Measurements from ENCODE around the gene C1QTNF5.

The C1QTNF5 gene

DNA sequence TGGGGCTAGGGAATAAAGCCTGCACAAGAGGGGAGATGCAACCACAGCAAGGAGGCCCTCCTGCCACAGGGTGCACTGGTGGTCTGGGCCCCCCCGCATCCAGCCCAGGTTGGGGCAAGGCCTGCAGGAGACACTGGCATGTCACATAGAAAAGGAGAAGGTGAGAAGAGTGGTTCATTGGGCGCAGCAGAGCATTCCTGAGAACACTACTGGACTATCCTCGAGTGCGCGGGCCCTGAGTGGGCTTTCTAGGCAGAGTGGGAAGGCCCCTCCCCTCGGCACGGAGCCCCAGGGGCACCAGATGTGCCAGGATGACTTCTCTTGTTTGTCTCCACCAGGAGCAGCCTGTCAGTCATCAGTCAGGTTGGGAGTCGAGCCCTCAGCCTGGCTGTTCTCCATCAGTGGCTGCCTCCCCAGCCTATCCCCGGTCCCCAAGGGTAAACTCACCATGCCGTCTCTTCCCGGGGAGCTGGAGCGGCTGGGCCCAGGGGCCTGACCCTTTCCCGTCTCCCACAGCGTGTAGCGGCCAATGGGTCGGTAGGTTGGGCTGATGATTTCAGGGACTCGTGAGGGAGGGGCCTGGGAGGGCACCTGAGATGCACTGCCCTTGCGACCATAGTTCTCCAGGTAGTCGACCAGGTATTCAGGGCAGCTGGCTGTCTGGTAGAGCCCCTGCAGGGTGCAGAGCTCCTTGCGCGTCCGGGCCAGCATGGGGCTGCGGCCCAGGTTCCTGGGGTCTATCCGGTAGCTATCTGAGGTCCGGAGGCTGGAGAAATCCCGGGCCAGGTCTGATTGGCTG, 31.8 kb upstream of the C1QTNF5 start:
- no peak for DNase-seq

DNA sequence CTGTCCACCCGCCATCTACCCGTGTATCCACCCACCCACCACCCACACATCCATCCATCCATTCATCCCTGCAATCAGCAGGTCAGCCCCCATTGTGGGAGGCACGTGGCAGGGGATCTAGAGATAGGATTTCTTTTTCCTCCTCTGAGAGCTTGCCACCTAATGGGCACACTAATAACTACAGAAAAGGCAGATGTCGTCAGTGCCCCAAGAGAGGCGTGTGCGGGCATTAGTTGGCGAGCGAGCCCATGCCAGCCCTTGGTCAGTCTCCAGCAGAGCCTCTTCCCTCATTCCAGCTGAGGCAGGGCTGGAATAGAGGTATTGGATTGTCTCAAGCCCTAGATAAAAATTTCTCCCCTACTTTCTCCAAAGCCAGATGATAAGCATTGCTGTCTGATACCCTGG, 31.1 kb upstream of the C1QTNF5 start:
- no peak for DNase-seq

DNA sequence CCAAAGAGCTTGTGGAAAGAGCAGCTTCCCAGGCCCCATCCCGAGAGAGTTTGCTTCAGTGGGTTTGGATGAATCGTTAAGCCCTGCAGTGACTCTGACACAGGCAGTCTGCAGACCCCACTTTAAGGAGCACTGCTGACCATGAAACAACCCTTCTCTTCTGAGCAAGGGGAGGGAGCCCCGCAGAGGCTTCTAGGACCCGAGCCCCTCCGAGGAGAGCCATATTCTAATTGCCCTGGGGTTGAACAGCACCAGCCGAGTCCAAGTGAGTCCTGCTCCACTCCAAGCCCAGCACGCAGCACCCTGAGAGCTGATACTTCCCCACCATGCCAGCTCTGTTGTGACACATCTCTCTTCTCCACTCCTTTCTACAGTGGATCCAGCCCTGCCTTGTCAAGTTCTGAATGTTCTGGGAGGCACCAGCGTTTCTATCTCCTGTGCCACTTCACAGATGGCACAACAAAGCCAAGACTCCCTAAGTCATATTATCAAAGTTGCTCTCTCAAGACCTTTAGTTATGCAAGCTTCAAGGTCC, 30.5 kb upstream of the C1QTNF5 start:
- no peak for DNase-seq

DNA sequence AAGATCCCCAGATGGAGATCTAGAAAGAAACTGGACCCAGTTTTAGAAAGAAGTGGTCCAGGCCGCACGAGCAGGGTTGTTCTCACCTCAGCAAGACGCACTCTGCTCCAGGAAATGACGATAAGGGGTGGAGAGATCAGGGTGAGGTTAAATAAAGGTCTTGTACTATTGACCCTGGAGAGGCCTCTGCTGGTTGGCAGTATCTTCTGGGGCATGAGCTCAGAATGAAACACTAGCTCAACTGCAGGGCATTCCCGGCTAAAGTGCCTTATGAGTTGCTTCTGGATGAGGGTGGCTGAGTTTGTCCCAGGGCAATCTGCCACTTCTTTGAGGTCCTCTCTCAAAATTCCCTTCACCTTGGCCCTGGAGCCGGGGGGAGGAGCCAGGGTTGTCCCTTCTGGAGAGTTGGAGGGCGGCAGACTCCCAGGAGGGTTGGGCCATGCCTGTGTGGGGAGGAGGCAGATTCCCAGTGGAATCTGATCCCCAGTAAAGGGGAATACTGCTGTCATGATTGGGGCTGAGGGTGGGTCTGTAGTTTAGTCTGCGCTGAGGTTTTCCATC, 29.9 kb upstream of the C1QTNF5 start:
- DNase-seq, result no peak

DNA sequence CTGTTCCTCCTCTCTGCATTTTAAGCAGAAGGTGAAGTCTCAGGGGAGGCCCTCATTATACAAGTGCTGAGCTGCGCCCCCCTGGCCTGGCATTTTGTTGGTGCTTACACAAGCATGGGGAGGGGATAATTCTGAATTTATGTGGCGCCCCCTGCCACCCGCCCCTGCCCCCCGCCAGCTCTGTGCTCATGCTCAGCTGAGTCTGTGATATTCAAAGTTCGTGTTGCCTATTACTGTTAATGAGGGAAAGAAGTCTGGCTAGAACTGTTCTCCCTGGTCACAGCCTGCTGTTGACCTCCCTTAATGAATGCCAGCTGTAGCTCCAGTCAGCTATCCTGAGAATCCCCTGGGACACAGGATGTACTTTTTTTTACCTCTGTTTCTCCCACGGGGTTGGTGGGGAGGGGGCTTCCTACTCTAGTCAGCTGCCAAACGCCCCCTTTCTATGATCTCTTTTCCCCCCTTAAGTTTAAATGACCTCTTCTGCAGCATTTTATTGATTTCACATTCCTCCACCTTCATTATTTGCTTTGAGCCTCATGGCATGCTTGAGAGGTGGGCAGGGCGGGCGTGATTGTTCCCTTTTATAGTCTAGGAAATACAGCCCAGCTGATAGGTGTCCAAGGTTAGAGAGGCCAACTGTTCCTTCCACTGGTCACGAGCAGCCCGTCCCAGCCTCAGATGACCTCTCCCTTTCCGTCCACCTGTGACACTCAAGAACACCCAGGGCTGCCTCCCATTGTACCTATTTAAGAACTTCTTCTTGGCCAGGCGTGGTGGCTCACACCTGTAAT, 28.6 kb upstream of the C1QTNF5 start:
- DNase-seq, result no peak

DNA sequence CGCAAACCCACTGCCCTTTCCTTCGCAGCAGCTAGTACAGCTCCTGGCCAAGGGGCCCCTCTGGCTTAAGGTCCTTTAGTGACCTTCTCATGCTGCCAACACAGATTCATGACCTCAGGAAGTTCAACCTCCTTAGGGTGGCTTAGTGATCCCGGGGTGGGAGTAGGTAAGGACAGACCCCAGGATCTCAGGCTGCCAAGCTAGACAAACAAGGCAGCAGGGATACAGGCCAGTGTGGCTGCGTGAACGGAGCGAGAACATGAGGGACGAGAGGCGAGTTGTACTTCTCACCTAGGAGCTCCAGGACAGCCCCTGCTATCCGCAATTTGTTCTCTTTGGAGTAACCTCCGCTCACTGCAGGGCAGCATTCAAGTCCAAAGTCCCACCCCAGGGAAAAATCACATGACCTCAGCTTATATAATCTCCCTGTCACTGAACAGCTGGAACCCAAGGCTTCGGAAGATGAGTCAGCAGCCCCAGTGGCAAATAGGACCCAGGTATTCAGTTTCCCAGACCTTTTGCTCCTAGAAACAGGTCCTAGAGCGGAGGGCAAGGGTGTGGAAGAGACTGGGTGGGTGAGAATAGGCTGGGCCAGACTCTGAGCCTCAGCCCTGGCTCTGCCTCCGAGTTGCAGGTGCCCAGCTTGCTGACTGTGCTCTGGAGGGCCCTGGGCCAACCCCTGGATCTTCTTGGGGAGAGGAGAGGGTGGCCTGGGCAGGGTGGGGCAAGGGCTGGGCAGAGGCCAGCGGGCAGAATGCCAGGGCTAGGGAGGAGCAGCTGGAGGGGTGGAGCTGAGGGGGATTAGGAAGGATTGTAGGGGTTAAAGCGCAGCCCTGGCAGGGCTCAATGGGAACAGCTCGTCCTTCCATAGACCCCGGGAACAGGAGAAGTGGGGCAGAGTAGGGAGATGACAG, 27.7 kb upstream of the C1QTNF5 start:
- DNase-seq, result no peak

DNA sequence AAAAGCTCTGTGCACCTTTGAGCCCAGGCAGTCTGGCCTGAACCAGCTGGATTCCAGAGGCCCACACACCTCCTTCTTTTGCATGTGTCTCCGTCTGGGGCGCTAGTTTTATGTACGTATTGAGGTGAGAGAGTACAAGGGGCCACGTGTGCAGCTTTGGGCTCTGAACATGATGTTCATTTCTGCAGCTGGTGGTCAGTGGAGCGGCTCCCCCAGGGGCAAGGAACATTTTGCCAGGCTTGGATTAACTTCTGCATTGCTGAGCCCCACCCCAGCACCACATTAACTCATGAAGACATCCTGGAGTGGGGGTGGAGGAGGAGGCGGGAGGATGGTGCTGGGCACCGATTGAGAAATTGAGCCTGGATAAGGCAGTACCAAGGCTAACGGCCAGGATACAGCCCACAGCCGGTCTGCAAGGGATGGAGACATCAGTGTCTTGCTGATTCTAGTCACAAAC, 27.0 kb upstream of the C1QTNF5 start:
- DNase-seq, result no peak

GRCh38 chr11:119366690-119367620, 26.3 kb upstream of the C1QTNF5 start:
- DNase-seq, result no peak

DNA sequence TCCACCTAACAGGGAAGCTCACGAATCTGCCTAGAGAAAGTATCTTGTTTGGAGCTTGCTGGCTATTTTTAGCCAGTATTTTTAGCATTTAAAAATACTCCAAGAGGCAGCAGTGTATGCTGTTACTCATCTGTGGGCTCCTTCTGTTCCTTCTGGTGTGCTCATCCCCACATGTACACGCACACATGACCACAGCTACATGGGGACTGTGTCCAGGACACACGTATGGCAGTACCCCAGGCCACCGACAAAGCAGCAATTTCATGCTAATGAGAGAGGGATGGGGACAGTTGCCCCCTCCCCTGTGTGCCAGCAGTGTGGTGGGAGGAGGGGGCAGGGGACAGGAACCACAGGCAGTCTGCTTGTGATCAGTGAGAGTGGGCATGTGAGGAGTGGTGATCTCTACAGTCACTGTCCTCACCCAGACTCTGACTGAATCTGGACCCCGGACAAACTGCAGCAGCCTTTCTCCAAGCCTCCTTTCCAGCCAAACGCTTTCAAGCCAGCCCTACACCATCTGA, 24.4 kb upstream of the C1QTNF5 start:
- DNase-seq, result no peak

GRCh38 chr11:119363851-119364590, 23.3 kb upstream of the C1QTNF5 start:
- peak; percentile 68 for DNase-seq

- no peak for DNase-seq
Observed at GRCh38 chr11:119363081-119363850, 22.6 kb upstream of the C1QTNF5 start.

- DNase-seq, result no peak
Observed at GRCh38 chr11:119362741-119363080, 22.0 kb upstream of the C1QTNF5 start.

- DNase-seq, result no peak
Observed at GRCh38 chr11:119361941-119362725, 21.4 kb upstream of the C1QTNF5 start.

DNA sequence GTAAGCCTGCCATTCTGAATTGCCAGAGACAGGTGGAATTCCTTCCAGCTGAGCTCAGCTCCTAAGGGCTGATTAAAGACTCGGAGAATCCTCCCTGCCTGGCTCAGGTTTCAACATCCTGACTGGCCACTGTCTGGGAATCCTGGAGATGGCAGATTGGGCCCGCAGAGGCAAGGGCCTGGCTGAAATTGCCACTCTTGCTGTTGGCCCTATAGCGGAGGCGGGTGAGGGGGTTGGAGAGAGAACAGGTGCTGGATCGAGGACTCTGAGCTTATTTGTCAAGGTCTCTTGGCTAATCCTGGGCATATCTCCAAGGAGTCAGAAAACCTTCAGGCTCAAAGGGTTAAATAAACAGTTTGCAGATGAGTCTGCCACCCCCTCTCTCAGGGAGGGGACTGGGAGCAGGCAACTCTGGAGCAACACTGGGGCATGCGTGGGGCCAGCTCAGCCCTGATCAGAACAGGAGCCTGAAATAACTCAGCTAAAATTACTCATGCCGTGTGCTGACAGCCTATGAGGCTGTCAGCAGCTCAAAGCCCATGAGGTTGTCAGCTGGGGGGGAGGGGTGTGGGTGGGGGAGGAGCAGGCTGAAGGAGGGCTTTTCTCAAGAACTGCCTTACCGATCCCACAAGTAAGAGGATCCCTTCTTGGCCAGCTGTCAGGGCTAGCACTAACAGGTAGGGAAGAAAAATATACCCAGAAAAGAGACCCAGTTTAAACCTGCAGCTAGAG, 20.5 kb upstream of the C1QTNF5 start:
- DNase-seq, result no peak

DNA sequence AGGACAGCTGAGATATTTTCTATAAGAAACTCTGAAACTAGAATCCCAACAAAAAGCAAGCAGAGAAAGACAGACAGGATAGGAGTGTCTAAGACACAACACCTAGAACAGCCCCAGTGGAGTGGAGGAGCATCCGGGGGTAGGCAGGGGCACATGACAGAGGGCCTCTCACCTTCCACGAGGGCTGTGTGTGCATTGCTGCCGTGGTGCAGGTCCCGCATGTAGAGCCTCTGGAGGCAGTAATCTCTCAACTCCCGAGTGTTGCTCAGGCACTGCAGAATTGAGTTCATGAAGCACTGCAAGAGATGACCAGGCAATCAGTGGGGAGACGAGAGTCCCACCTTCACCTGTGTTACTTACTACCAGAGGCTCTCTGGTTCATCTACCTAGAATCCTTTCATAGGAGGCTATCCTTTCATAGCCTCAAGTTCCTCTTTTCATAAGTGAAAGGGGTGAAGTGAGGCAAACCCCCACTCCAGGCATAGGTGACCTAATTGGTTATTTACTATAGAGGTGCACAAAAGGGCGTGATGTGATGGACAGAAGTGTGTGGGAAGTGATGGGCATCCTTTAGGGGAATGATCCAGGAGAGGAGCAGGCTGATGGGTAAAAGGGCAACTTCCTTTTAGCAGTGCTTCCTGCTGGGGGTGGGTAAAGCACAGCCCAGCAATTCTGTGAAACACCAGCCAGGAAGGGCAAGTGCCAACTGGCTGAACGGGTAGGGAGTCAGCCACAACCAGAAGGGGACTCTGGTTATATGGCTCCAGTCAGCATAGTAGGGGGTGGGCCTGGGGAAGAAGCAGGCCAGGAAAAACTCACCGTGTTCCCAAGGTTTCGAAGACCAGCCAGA, 18.9 kb upstream of the C1QTNF5 start:
- DNase-seq, result no peak

DNA sequence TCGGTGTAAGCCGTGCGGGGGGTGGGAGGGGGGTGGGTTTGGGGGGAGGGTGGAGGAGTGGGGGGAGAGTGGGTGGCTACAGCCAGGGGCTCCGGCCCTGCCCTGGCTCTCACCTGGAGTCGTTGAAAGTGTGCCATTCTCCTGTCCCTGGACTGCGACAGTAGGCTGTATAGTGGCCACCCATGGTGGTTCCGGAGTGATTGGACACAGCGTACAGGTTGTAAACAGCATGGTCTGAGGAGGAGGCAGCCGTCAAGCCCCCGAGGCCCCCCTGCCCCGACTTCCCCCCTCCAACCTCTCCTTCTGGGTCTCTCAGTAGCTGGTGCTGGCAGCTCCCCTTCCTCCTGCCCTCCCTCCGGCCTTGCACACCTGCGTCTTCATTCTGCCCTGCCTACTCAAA, 16.4 kb upstream of the C1QTNF5 start:
- DNase-seq, result no peak
